Testis (tissue), 2 donors: ENCODE measurements around the gene EZR.

Experiments
- POLR2A ChIP-seq: fragments of 450-650 bp; IDR thresholded peaks from one replicate; pipeline ENCODE4 v1.6.1; 2017; ENCODE audit warnings: antibody characterized with exemption, mild to moderate bottlenecking, moderate library complexity
- TF ChIP-seq, protein P1 (sequence below), 3 experiments: fragments of 450-650 bp in 2 of 3; fragments of 200-600 bp in 1 of 3; sonication (generic) in 1 of 3; IDR thresholded peaks; one replicate each; pipeline ENCODE4 v1.5.1; 2016 to 2019; ENCODE audit warnings: antibody characterized with exemption in 3 of 3, mild to moderate bottlenecking in 2 of 3, moderate library complexity in 1 of 3

DNA sequence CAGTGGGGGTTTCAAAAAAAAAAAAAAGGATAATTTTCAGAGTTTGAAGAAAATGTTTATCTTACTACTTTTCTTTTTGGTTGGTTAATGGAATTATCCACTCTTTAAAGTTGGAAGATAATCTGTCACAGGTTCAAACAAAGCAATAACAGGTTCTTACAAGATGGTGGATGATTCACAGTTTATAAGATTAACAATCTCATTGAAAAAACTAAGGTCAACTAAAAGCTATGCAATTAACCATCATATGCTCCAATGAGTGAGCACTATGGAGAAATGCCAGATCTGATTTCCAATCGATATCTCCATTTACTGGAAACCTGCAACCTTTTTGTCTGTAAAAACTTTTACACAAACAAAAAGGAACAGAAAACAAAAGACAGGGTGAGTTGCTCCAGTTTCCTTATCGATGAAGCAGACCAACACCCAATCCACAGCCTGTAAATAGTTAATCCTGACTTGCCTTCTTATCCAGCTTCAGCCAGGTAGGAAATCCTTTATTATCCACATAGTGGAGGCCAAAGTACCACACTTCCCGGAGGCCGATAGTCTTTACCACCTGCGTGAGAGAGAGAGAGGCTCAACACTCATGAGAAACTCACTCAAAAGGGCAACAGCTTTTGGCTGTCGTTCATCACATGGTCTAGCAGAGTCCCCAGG is 32.4 kb downstream of the EZR start:
- TF ChIP-seq, protein P1, sequence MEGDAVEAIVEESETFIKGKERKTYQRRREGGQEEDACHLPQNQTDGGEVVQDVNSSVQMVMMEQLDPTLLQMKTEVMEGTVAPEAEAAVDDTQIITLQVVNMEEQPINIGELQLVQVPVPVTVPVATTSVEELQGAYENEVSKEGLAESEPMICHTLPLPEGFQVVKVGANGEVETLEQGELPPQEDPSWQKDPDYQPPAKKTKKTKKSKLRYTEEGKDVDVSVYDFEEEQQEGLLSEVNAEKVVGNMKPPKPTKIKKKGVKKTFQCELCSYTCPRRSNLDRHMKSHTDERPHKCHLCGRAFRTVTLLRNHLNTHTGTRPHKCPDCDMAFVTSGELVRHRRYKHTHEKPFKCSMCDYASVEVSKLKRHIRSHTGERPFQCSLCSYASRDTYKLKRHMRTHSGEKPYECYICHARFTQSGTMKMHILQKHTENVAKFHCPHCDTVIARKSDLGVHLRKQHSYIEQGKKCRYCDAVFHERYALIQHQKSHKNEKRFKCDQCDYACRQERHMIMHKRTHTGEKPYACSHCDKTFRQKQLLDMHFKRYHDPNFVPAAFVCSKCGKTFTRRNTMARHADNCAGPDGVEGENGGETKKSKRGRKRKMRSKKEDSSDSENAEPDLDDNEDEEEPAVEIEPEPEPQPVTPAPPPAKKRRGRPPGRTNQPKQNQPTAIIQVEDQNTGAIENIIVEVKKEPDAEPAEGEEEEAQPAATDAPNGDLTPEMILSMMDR (IDR thresholded peaks at IDR 0.05) = no peak
- no peak for TF ChIP-seq POLR2A
